HepG2 (cell line): ENCODE data around the gene OGT. TPM values are rescaled to one million over a fixed set of nuclear protein-coding genes. Genes with fewer than 3 reads are reported as not detected.

Source experiments
- ATAC-seq: fragments of 200-7000 bp; cut with Tn5 transposase; 3 replicates; pipeline ENCODE4 v1.9.1; 2020; ENCODE audit warnings: mild to moderate bottlenecking, moderate library complexity
- BruUV-seq: library from RNA; stranded (reverse); fragments of 400-500 nt; replicated peaks from 2 replicates; lab custom pipeline; 2021; lab: Mats Ljungman, UMichigan
- CTCF ChIA-PET: fragments of 300-600 bp; formaldehyde crosslinking; extraction: SDS; loops from one replicate; lab custom pipeline; 2021; ENCODE audit warnings: low total read pairs, inconsistent platforms, low intra/inter-chr PET ratio; lab: Yijun Ruan, JAX
- POLR2A ChIA-PET: fragments of 350-600 bp; sonication (Branson Sonifier 250); formaldehyde crosslinking; loops from one replicate; lab custom pipeline; 2020; ENCODE audit warnings: antibody characterized with exemption, inconsistent platforms; lab: Yijun Ruan, JAX
- DNase-seq: peaks from one replicate; pipeline ENCODE4 v3.0.0-alpha.2; 2015; ENCODE audit warnings: low spot score
- FAIRE-seq: peaks from 3 replicates; lab custom pipeline; 2011; peaks lifted over from hg19 to GRCh38; lab: Jason Lieb, UNC
- H2AFZ ChIP-seq: one replicate; pipeline ENCODE4 v1.6.1; 2011; ENCODE audit warnings: low read length, inconsistent platforms
- H3K27ac ChIP-seq: fragments of 300-600 bp; 3 replicates; pipeline ENCODE4 v1.8.0; 2011; ENCODE audit warnings: mixed run types, mild to moderate bottlenecking, mixed read lengths, low read length, inconsistent platforms; ENCODE audit not compliant: insufficient read depth; ENCODE audit errors: extremely low read length
- H3K27me3 ChIP-seq, 2 experiments: fragments of 200-600 bp in 1 of 2; 2 replicates in 1 of 2; 3 replicates in 1 of 2; pipeline versions ENCODE4 v1.6.0 to v1.8.0; 2011; ENCODE audit warnings: low read length in 2 of 2, mild to moderate bottlenecking in 2 of 2, moderate library complexity in 2 of 2, inconsistent platforms in 1 of 2; ENCODE audit not compliant: insufficient read depth in 2 of 2, control insufficient read depth in 1 of 2
- H3K36me3 ChIP-seq, 2 experiments: fragments of 200-600 bp in 1 of 2; replicated peaks in 1 of 2; 2 replicates in 1 of 2; 3 replicates in 1 of 2; pipeline versions ENCODE4 v1.5.1 to v1.8.0; 2011; ENCODE audit warnings: low read length in 2 of 2, inconsistent platforms in 1 of 2; ENCODE audit not compliant: insufficient read depth in 2 of 2, control insufficient read depth in 1 of 2
- H3K4me1 ChIP-seq: 2 replicates; pipeline ENCODE4 v1.5.1; 2012; ENCODE audit warnings: low read length, inconsistent platforms; ENCODE audit not compliant: insufficient read depth
- H3K4me2 ChIP-seq: 2 replicates; pipeline ENCODE4 v1.6.0; 2011; ENCODE audit warnings: low read depth, low read length, inconsistent platforms
- H3K4me3 ChIP-seq, 3 experiments: fragments of 200-600 bp in 1 of 3; sonication (generic), shearing (Covaris generic) in 1 of 3; replicated peaks in 1 of 3; 2 replicates each; pipeline ENCODE4 v1.5.1; 2011 to 2016; ENCODE audit warnings: low read length in 3 of 3, inconsistent platforms in 2 of 3, low read depth in 2 of 3, mild to moderate bottlenecking in 2 of 3, control low read depth in 1 of 3, mixed read lengths in 1 of 3; ENCODE audit not compliant: insufficient read depth in 1 of 3
- H3K79me2 ChIP-seq: one replicate; pipeline ENCODE4 v1.6.1; 2011; ENCODE audit warnings: low read length, inconsistent platforms; ENCODE audit not compliant: insufficient read depth
- H3K9ac ChIP-seq: 2 replicates; pipeline ENCODE4 v1.6.0; 2011; ENCODE audit warnings: mild to moderate bottlenecking, low read depth, low read length, inconsistent platforms; ENCODE audit not compliant: insufficient read depth
- H3K9me3 ChIP-seq: 2 replicates; pipeline ENCODE4 v1.5.1; 2012; ENCODE audit warnings: mild to moderate bottlenecking, low read length
- H4K20me1 ChIP-seq: 2 replicates; pipeline ENCODE4 v1.6.0; 2011; ENCODE audit warnings: inconsistent platforms, mild to moderate bottlenecking, low read length, moderate library complexity; ENCODE audit not compliant: insufficient read depth
- AKAP8 ChIP-seq: sonication (generic); formaldehyde crosslinking; IDR thresholded peaks from 2 replicates; pipeline ENCODE4 v1.5.1; 2020; ENCODE audit warnings: mild to moderate bottlenecking, missing genetic modification reagents
- NFIB ChIP-seq: sonication (generic); formaldehyde crosslinking; IDR thresholded peaks from 2 replicates; pipeline ENCODE4 v1.9.0; 2021; ENCODE audit warnings: missing genetic modification reagents, mild to moderate bottlenecking, borderline replicate concordance
- SAFB2 ChIP-seq: sonication (generic); formaldehyde crosslinking; IDR thresholded peaks from 2 replicates; pipeline ENCODE4 v1.5.1; 2020; ENCODE audit warnings: missing genetic modification reagents, low read depth, mild to moderate bottlenecking, borderline replicate concordance
- SKI ChIP-seq: fragments of 450-650 bp; IDR thresholded peaks from one replicate; pipeline ENCODE4 v1.6.1; 2018; ENCODE audit warnings: mild to moderate bottlenecking; ENCODE audit not compliant: partially characterized antibody
- STAG1 ChIP-seq: sonication (generic); formaldehyde crosslinking; IDR thresholded peaks from 2 replicates; pipeline ENCODE4 v1.4.0; 2020; ENCODE audit warnings: missing genetic modification reagents
- TARDBP ChIP-seq: sonication (generic); formaldehyde crosslinking; IDR thresholded peaks from 2 replicates; pipeline ENCODE4 v1.8.0; 2022; ENCODE audit warnings: mild to moderate bottlenecking, missing genetic modification reagents
- THYN1 ChIP-seq: sonication (generic); formaldehyde crosslinking; IDR thresholded peaks from 2 replicates; pipeline ENCODE4 v1.8.1; 2023; ENCODE audit warnings: low read depth, mild to moderate bottlenecking, moderate library complexity, missing genetic modification reagents, borderline replicate concordance
- ZBTB40 ChIP-seq, 2 experiments: fragments of 450-650 bp in 1 of 2; sonication (generic) in 1 of 2; formaldehyde crosslinking in 1 of 2; IDR thresholded peaks; 2 replicates each; pipeline versions ENCODE4 v1.6.1 to v1.8.0; 2016 to 2022; ENCODE audit warnings: antibody characterized with exemption in 1 of 2, mild to moderate bottlenecking in 1 of 2, missing genetic modification reagents in 1 of 2
- ZKSCAN1 ChIP-seq: fragments of 150-350 bp; IDR thresholded peaks from 2 replicates; pipeline ENCODE4 v1.6.1; 2014; ENCODE audit warnings: low read length
- ZNF720 ChIP-seq: sonication (generic); formaldehyde crosslinking; IDR thresholded peaks from 2 replicates; pipeline ENCODE4 v1.4.0; 2020; ENCODE audit warnings: missing genetic modification reagents
- WGBS: methylation state at CpG from one replicate; pipeline ENCODE4 v1.1.6; 2017; ENCODE audit warnings: low lambda C conversion rate; 5-methylcytosine and 5-hydroxymethylcytosine counted together
- in situ Hi-C: cut with HindIII; loops from 2 replicates; pipeline ENCODE4 v1.10.0; 2017; ENCODE audit warnings: low pct_unique_long_range_greater_than_20kb; ENCODE audit not compliant: extremely low pct_ligation_motif_present
- intact Hi-C: fragments of 100-400 bp; cut with micrococcal nuclease; formaldehyde crosslinking; loops from one replicate; pipeline ENCODE4 v1.10.0; 2022; ENCODE audit not compliant: unreplicated experiment
- polyA plus RNA-seq, 8 experiments: library from polyadenylated mRNA; depleted of rRNA in 3 of 8; stranded (reverse) in 7 of 8; unstranded in 1 of 8; fragments of >200 nt; fragmentation: Illumina TruSeq in 4 of 8; extraction: Trizol in 4 of 8; gene quantifications; 2 replicates each; pipeline versions ENCODE4 v1.2.1 to v1.2.3, GENCODE V29; 2011 to 2016; ENCODE audit warnings: low read depth in 4 of 8, missing spikeins in 1 of 8, mixed read lengths in 1 of 8; ENCODE audit not compliant: insufficient read depth in 1 of 8
- total RNA-seq, 5 experiments: library from RNA; depleted of rRNA; stranded (reverse); fragments of >200 nt; fragmentation: Illumina TruSeq; extraction: Trizol; gene quantifications; 2 replicates each; pipeline ENCODE4 v1.2.3, GENCODE V29; 2016; ENCODE audit warnings: low read depth in 1 of 5
- TF ChIP-seq, protein P1 (sequence below): sonication (generic); formaldehyde crosslinking; IDR thresholded peaks from 2 replicates; pipeline ENCODE4 v1.5.0; 2020; ENCODE audit warnings: mild to moderate bottlenecking, missing genetic modification reagents

OGT gene
- total and polyA plus RNA-seq, 2 of the 13 experiments (the other 11 are each of a cell fraction or from before 2014, with no cell fraction given), result 71.7 to 463 TPM

- POLR2A ChIA-PET, result interaction anchor here (0.8 kb wide), 1 partner anchor 11 kb away, joined by 4 read pairs; no protein-coding TSS in a partner anchor
- CTCF ChIA-PET, result interaction anchor here (0.8 to 0.9 kb wide), 2 partner anchors 33 to 35 kb away, joined by 3 to 6 read pairs; no protein-coding TSS in a partner anchor
- intact Hi-C loops (loop anchor here (2.0 kb wide), 1 partner anchor 33 kb away; no protein-coding TSS in a partner anchor), in situ Hi-C loops (no loop called here)
- Histone ChIP-seq H3K9me3 (no peaks in the 10 kb centered on the region), H3K27ac (no peak overlapping the region), H3K4me2 (peak overlapping the region; percentile 88), H3K4me3 (peak overlapping the region; percentile 38 to 66 (median 45); a peak in 5 of 6 replicates), H3K79me2 (no peaks in the 10 kb centered on the region), H3K9ac (peak overlapping the region; percentile 36; the same call in 1 of the 2 replicates), H3K36me3 (no peaks in the 10 kb centered on the region), H3K27me3 (no peaks in the 10 kb centered on the region), H4K20me1 (no peaks in the 10 kb centered on the region), H2AFZ (no peak overlapping the region), H3K4me1 (peaks cover 15% of the 10 kb centered on the region)
- no peak for FAIRE-seq
- peak; percentile 15 for ATAC-seq
- WGBS, result 4% methylated on average over 7 of the region's 8 CpGs
- no TSS peak for BruUV-seq
- no peak for DNase-seq
- TF ChIP-seq SKI (no peak), AKAP8 (CRISPR knock-in tag) (no peak), TARDBP (CRISPR knock-in tag) (no peak), NFIB (no peak), ZKSCAN1 (no peak), SAFB2 (no peak), ZNF720 (no peak), STAG1 (CRISPR knock-in tag) (no peak), THYN1 (CRISPR knock-in tag) (no peak), ZBTB40 (IDR thresholded peaks at IDR 0.05) (no peak), ZBTB40 (CRISPR knock-in tag; IDR thresholded peaks at IDR 0.05) (no peak)
- TF ChIP-seq, protein P1, sequence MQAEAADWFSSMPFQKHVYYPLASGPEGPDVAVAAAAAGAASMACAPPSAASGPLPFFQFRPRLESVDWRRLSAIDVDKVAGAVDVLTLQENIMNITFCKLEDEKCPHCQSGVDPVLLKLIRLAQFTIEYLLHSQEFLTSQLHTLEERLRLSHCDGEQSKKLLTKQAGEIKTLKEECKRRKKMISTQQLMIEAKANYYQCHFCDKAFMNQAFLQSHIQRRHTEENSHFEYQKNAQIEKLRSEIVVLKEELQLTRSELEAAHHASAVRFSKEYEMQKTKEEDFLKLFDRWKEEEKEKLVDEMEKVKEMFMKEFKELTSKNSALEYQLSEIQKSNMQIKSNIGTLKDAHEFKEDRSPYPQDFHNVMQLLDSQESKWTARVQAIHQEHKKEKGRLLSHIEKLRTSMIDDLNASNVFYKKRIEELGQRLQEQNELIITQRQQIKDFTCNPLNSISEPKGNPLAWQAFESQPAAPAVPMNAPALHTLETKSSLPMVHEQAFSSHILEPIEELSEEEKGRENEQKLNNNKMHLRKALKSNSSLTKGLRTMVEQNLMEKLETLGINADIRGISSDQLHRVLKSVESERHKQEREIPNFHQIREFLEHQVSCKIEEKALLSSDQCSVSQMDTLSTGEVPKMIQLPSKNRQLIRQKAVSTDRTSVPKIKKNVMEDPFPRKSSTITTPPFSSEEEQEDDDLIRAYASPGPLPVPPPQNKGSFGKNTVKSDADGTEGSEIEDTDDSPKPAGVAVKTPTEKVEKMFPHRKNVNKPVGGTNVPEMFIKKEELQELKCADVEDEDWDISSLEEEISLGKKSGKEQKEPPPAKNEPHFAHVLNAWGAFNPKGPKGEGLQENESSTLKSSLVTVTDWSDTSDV (CRISPR knock-in tag), result no peak
Measured at GRCh38 chrX:71617742-71618141, 84.8 kb downstream of the OGT start.
